Hepatocyte (in vitro differentiated cells): ENCODE results near the gene NHSL2. TPM values are rescaled to one million over a fixed set of nuclear protein-coding genes. Genes with fewer than 3 reads are reported as not detected.
A peak's percentile ranks its signal among the peaks of the same experiment; 100 is the strongest.

Experiments
- DNase-seq: peaks from one replicate; pipeline ENCODE4 v3.0.0-alpha.2; 2016; ENCODE audit warnings: low spot score
- H2AFZ ChIP-seq: fragments of 200-600 bp; sonication (generic); 2 replicates; pipeline ENCODE4 v1.6.0; 2016; ENCODE audit warnings: antibody characterized with exemption, mild to moderate bottlenecking
- H3K27ac ChIP-seq: fragments of 200-600 bp; sonication (generic); 2 replicates; pipeline ENCODE4 v1.5.1; 2016; ENCODE audit warnings: mild to moderate bottlenecking
- H3K27me3 ChIP-seq: fragments of 200-600 bp; sonication (generic); 2 replicates; pipeline ENCODE4 v1.6.1; 2016
- H3K36me3 ChIP-seq: fragments of 200-600 bp; sonication (generic); replicated peaks from 2 replicates; pipeline ENCODE4 v1.5.1; 2016; ENCODE audit warnings: low read depth; ENCODE audit not compliant: insufficient read depth
- H3K4me1 ChIP-seq: fragments of 200-600 bp; sonication (generic); 2 replicates; pipeline ENCODE4 v1.5.1; 2016; ENCODE audit warnings: mild to moderate bottlenecking, moderate library complexity; ENCODE audit not compliant: insufficient read depth
- H3K4me2 ChIP-seq: fragments of 200-600 bp; sonication (generic); 2 replicates; pipeline ENCODE4 v1.6.0; 2016
- H3K4me3 ChIP-seq: fragments of 200-600 bp; sonication (generic); 2 replicates; pipeline ENCODE4 v1.5.1; 2016; ENCODE audit warnings: mild to moderate bottlenecking
- H3K79me2 ChIP-seq: fragments of 200-600 bp; sonication (generic); 2 replicates; pipeline ENCODE4 v1.6.0; 2017; ENCODE audit warnings: mild to moderate bottlenecking
- H3K9me2 ChIP-seq: fragments of 200-600 bp; sonication (generic); replicated peaks from 2 replicates; pipeline ENCODE4 v1.6.0; 2017; ENCODE audit warnings: mild to moderate bottlenecking; ENCODE audit not compliant: insufficient read depth
- H3K9me3 ChIP-seq: fragments of 200-600 bp; sonication (generic); 2 replicates; pipeline ENCODE4 v1.5.1; 2016; ENCODE audit warnings: low read depth, mild to moderate bottlenecking
- H4K20me1 ChIP-seq: fragments of 200-600 bp; sonication (generic); 2 replicates; pipeline ENCODE4 v1.6.0; 2016; ENCODE audit warnings: mild to moderate bottlenecking; ENCODE audit not compliant: insufficient read depth, poor library complexity, severe bottlenecking
- EZH2 ChIP-seq: fragments of 200-600 bp; sonication (generic); IDR thresholded peaks from 2 replicates; pipeline ENCODE4 v1.6.1; 2016; ENCODE audit warnings: antibody characterized with exemption, mild to moderate bottlenecking, borderline replicate concordance
- EZH2phosphoT487 ChIP-seq: fragments of 200-600 bp; sonication (generic); IDR thresholded peaks from one replicate; pipeline ENCODE4 v1.6.1; 2018; ENCODE audit warnings: antibody characterized with exemption, mild to moderate bottlenecking, low read depth, moderate library complexity; ENCODE audit not compliant: unreplicated experiment, severe bottlenecking
- WGBS: methylation state at CpG from one replicate; pipeline ENCODE4 v1.1.6; 2016; ENCODE audit warnings: low lambda C conversion rate; ENCODE audit errors: missing lambda C conversion rate; 5-methylcytosine and 5-hydroxymethylcytosine counted together
- polyA plus RNA-seq: library from polyadenylated mRNA; unstranded; fragments of >200 nt; fragmentation: Nextera tagmentation; extraction: Ambion mirVana; gene quantifications from 2 replicates; pipeline ENCODE4 v1.2.1, GENCODE V29; 2016
- total RNA-seq: library from RNA; depleted of rRNA; stranded (reverse); fragments of >200 nt; gene quantifications from 2 replicates; pipeline ENCODE4 v1.2.3, GENCODE V29; 2014
- TF ChIP-seq, protein P1 (sequence below): fragments of 200-600 bp; sonication (generic); IDR thresholded peaks from 2 replicates; pipeline ENCODE4 v1.5.1; 2016; ENCODE audit warnings: antibody characterized with exemption, mild to moderate bottlenecking; ENCODE audit not compliant: poor library complexity

NHSL2 gene
- total and polyA plus RNA-seq, 2 experiments from 2014 or later: 2.3 to 3.2 TPM

GRCh38 chrX:72117636-72118210, 207.1 kb downstream of the NHSL2 start:
- no peak for TF ChIP-seq EZH2
- no peak for TF ChIP-seq EZH2phosphoT487
- TF ChIP-seq, protein P1, sequence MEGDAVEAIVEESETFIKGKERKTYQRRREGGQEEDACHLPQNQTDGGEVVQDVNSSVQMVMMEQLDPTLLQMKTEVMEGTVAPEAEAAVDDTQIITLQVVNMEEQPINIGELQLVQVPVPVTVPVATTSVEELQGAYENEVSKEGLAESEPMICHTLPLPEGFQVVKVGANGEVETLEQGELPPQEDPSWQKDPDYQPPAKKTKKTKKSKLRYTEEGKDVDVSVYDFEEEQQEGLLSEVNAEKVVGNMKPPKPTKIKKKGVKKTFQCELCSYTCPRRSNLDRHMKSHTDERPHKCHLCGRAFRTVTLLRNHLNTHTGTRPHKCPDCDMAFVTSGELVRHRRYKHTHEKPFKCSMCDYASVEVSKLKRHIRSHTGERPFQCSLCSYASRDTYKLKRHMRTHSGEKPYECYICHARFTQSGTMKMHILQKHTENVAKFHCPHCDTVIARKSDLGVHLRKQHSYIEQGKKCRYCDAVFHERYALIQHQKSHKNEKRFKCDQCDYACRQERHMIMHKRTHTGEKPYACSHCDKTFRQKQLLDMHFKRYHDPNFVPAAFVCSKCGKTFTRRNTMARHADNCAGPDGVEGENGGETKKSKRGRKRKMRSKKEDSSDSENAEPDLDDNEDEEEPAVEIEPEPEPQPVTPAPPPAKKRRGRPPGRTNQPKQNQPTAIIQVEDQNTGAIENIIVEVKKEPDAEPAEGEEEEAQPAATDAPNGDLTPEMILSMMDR: no peak
- Histone ChIP-seq H3K4me3 (no peak overlapping the region), H3K27ac (no peak overlapping the region), H3K27me3 (no peaks in the 10 kb centered on the region), H2AFZ (no peak overlapping the region), H3K9me2 (no peaks in the 10 kb centered on the region), H3K79me2 (no peaks in the 10 kb centered on the region), H3K4me1 (no peaks in the 10 kb centered on the region), H4K20me1 (no peaks in the 10 kb centered on the region), H3K4me2 (no peak overlapping the region), H3K9me3 (no peaks in the 10 kb centered on the region), H3K36me3 (no peaks in the 10 kb centered on the region)
- WGBS: 88% methylated on average over 2 of the region's 2 CpGs
- DNase-seq: no peak

DNA sequence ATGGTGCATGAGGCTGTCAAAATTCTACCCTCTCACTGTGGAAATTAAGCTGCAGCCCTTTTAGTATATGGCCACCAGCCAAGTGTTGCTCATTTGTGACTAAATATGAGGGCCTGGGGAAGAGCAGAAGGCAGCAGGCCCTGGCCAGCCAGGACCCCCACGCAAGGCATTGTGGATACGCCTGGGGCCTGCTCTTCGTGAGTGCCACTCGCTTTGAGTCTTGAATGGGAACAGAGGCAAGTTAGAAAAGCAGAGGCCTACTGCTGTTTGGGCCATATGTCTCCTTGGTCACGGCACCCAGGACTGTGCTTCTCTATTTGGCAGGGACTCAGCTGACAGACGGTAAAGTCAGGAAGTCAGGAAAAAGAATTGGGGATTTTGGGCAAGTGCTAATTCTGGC, 210.2 kb downstream of the NHSL2 start:
- no peaks in the 10 kb centered on the region for H4K20me1 ChIP-seq
- no peaks in the 10 kb centered on the region for H3K27me3 ChIP-seq
- 88% methylated on average over 6 of the region's 6 CpGs for WGBS
- no peak overlapping the region for H3K4me2 ChIP-seq
- H3K79me2 ChIP-seq: no peaks in the 10 kb centered on the region
- DNase-seq: no peak
- H3K4me3 ChIP-seq: no peak overlapping the region
- no peaks in the 10 kb centered on the region for H3K36me3 ChIP-seq
- peaks cover 7% of the 10 kb centered on the region for H3K4me1 ChIP-seq
- H3K27ac ChIP-seq: no peak overlapping the region
- no peaks in the 10 kb centered on the region for H3K9me3 ChIP-seq
- no peak overlapping the region for H2AFZ ChIP-seq
- no peak for TF ChIP-seq EZH2phosphoT487
- TF ChIP-seq, protein P1: no peak
- H3K9me2 ChIP-seq: no peaks in the 10 kb centered on the region

DNA sequence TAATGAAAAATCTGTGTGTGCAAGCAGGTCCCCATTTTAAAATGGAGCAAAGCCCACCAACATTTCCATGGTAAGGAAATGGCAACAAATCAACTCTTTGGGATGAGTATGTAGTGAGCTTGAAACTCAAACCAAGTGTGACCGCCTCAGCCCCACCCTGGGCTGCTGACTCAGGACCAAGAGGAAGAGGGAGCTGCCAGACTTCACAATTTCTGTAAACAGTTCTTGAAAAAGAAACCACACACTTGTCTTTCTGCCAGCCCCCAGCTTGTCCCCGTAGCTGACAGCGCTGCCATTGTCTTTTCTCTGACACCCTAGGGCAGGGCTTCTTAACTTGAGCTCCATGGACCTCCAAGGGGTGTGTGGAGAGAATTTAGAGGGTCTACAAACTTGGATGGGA, 210.7 kb downstream of the NHSL2 start:
- Histone ChIP-seq H3K4me2 (no peak overlapping the region), H3K9me3 (no peaks in the 10 kb centered on the region), H3K79me2 (no peaks in the 10 kb centered on the region), H3K36me3 (no peaks in the 10 kb centered on the region), H3K27me3 (no peaks in the 10 kb centered on the region), H3K9me2 (no peaks in the 10 kb centered on the region), H3K4me1 (peaks cover 7% of the 10 kb centered on the region), H4K20me1 (no peaks in the 10 kb centered on the region), H2AFZ (no peak overlapping the region), H3K27ac (peak overlapping the region; percentile 31), H3K4me3 (no peak overlapping the region)
- TF ChIP-seq EZH2 (no peak), EZH2phosphoT487 (no peak)
- TF ChIP-seq, protein P1: no peak
- no peak for DNase-seq
- 59% methylated on average over 3 of the region's 3 CpGs for WGBS
